ENCODE data around the gene SEC24C. TPM values are rescaled to one million over a fixed set of nuclear protein-coding genes. Genes with fewer than 3 reads are reported as not detected.

The SEC24C gene
- polyA plus RNA-seq, 12 donors: 28.7 to 62.7 (median 49.9) TPM; not detected in 1

GRCh38 chr10:73810358-73810734, 66.2 kb downstream of the SEC24C start:
- no peak for DNase-seq

DNA sequence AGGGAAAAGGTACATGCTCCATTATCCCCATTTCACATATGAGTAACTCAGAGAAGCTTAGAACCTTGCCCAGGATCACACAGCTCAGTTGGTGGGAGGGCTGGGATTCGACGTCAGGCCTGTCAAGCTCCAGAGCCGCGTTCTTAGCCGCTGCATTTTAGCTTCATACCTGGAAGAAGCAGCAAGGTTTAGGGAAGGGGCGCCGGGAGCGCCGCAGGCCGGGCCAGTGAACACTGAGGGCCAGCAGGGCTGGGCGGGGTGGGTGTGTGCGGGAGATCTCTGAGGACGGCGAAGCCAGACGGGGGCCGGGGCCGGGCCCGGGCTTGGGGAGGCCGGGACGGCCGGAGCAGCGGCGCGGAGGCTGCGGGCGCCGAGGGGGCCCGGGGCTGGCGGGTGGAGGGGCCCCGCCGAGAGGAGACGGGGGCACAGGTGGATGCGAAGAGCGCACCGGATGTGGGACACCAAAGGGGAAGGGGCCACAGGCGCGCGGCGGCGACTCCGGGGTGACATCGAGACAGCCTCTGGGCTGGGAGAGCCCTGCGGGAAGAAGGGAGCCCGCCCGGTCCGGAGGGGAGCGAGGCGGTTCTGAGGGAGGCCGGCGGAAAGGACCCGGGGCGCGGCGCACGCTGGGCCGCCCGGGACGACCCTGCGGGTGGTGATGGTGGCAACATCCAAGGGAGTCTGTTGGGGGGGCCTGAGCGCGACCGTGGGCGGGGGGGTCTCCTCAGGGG, 66.7 kb downstream of the SEC24C start:
- no peak for DNase-seq

DNA sequence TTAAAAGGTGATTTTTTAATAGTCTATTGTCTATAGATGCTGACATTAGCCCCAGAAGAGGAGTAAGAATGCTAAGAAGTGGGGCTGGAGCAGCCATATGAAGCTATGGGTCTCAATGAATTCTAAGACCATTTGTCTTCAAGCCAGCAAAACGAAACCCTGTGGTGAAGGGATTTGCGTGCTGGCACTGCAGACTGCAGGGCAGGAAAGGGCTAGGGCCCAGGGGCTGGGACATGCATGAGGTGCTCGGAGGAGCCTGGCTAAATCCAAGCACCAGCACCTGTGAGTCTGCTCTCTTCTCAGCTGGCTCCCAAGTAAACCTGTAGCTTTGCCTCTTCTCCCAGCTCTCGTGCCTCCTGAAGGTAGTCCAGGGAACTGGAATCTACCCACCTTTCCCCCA, 68.5 kb downstream of the SEC24C start:
- no peak for DNase-seq

GRCh38 chr10:73813333-73813732, 69.2 kb downstream of the SEC24C start:
- no peak for DNase-seq

DNA sequence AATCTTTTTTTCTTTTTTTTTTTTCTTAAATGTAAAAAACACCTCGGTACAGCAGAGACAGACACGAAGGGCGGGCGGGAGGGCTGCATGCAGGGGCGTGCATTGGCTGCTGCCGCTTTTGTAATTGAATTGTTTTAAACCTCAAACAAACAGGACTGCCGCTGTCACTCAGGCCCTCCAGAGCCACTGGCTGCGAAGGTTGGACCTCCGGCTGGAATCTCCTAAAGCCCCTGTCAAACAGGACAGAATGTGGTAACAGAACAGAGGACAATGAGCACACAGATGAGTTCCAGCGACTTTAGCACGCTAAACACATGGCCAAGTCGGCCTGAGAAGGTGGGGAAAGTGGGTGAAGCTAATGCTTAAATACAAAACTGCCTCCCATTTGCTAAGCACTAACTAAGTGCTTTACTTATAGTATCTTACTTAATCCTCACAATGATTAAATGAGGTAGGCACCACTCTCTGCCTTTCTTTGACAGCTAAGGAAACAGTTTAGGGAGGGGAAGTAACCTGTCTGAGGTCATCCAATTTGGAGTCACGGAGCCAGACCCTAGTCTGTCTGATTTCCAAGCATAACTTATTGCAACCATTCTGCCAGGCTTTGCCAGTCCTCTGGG, 70.2 kb downstream of the SEC24C start:
- DNase-seq: no peak

DNA sequence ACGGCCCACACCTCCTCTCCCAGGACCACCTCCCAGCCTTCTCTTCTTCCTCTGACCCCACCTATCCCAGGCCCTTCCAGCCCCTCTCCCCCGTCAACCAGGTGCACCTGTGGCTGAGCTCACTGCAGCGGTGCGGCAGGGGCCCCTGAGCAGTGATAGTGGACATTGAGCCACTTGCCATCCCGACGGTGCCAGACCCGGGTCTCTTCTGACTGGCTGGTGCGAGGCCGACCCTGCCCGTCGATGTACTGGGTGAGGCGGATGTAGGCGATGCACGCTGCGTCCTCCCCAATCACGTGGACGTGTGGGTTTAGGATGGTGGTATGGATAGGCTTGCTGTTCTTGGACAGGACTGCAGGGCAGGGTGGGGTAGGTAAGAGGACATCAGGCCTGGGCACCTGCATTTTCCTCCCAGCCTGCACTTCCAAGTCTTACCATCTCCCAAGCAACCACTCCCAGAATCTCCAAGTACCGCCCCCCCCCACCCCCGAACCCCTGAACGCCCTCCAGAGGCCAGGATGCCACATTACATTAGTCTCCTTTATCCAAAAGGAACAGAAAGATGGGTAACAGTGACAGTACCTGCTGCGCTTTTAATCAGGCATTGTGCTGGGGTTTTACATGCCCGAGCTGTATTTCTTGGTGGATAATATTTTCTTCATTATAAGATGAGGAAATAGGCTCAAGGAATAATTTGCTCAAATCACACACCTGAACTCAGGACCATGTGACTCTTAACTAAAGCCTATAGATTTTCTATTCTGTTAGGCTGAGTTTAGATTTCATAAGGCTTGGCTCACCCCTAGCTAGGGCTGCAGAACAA, 70.9 kb downstream of the SEC24C start:
- no peak for DNase-seq

- no peak for DNase-seq
Observed at GRCh38 chr10:73815719-73816030, 71.5 kb downstream of the SEC24C start.

- DNase-seq: no peak
Observed at GRCh38 chr10:73816917-73817729, 73.0 kb downstream of the SEC24C start.

DNA sequence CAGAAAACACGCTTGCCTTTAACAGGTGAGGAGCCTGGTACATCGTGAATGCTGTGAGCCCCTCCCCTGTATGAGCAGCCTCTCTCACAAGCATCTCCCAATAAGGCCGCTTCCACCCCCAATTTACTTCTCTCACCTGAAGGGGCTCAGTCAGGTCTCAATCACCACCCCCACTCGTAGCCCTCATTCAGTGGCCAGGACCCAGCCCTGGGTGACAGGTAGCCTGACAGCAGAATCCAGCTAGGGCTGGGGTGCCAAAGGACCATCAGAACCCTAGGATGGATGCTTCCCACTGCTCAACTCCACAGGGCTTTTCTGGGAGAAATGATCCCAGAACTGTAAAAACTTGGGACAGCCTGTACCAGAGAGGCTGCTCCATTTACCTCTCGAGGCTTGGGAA, 73.7 kb downstream of the SEC24C start:
- no peak for DNase-seq

DNA sequence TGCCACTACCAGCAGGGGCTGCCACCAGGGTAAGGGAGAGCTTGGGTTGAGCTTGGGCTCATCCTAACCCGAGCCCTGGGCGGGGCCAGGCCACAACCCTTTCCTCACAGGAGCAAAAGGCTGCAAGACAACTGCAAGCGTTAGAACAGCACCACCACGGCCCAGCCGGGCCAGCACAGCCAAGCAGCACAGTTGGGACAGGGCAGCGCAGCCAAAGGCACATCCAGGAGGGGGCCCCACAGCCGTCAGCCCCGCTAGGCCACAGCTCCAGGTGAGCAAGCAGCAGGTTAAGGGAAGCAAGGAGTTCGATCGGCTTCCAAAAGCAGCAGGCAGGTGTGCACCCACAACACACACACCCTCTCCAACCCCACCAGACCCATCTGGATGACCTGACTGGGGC, 74.2 kb downstream of the SEC24C start:
- no peak for DNase-seq

- no peak for DNase-seq
Observed at GRCh38 chr10:73819081-73819480, 74.9 kb downstream of the SEC24C start.

GRCh38 chr10:73819513-73820093, 75.4 kb downstream of the SEC24C start:
- no peak for DNase-seq

Other genes with a start within 250 kb of the SEC24C start
- 100 to 1,000 TPM in 10 of 12 donors, 10 to 100 TPM in 1, not detected in 1; 96.0 to 220 (median 181) TPM for gene PPP3CB, start 248.3 kb upstream of the SEC24C start, polyA plus RNA-seq (ENCODE audit: insufficient read length in 12 of 12)
- gene USP54, start 153.0 kb upstream of the SEC24C start, polyA plus RNA-seq (ENCODE audit: insufficient read length in 12 of 12): 10 to 100 TPM in 11 of 12 donors, not detected in 1; 13.3 to 33.5 (median 18.9) TPM
- 100 to 1,000 TPM in 11 of 12 donors, not detected in 1; 153 to 885 (median 515) TPM for gene MYOZ1, start 102.9 kb upstream of the SEC24C start, polyA plus RNA-seq (ENCODE audit: insufficient read length in 12 of 12)
- gene SYNPO2L, start 88.3 kb upstream of the SEC24C start, polyA plus RNA-seq (ENCODE audit: insufficient read length in 12 of 12): 100 to 1,000 TPM in 10 of 12 donors, 10 to 100 TPM in 1, not detected in 1; 82.7 to 263 (median 191) TPM
- 10 to 100 TPM in 5 of 12 donors, 1 to 10 TPM in 6, not detected in 1; 6.2 to 22.3 (median 10.0) TPM for gene AGAP5, start 46.3 kb upstream of the SEC24C start, polyA plus RNA-seq (ENCODE audit: insufficient read length in 12 of 12)
- gene CHCHD1, start 37.7 kb downstream of the SEC24C start, polyA plus RNA-seq (ENCODE audit: insufficient read length in 12 of 12): 10 to 100 TPM in 11 of 12 donors, not detected in 1; 20.0 to 48.9 (median 31.4) TPM
- gene ZSWIM8, start 41.2 kb downstream of the SEC24C start, polyA plus RNA-seq (ENCODE audit: insufficient read length in 12 of 12): 100 to 1,000 TPM in 1 of 12 donors, 10 to 100 TPM in 10, not detected in 1; 53.3 to 172 (median 69.1) TPM
- gene NDST2, start 67.2 kb downstream of the SEC24C start, polyA plus RNA-seq (ENCODE audit: insufficient read length in 12 of 12): 10 to 100 TPM in 11 of 12 donors, not detected in 1; 12.4 to 40.5 (median 17.7) TPM
- gene CAMK2G, start 130.2 kb downstream of the SEC24C start, polyA plus RNA-seq (ENCODE audit: insufficient read length in 12 of 12): 10 to 100 TPM in 11 of 12 donors, not detected in 1; 23.7 to 39.2 (median 31.3) TPM
- gene PLAU, start 166.8 kb downstream of the SEC24C start, polyA plus RNA-seq (ENCODE audit: insufficient read length in 12 of 12): 10 to 100 TPM in 11 of 12 donors, not detected in 1; 26.2 to 48.1 (median 31.2) TPM

All from muscle of arm (tissue), 12 donors.